Suprapubic skin (tissue), 4 donors: Measurements from ENCODE around the gene OR13C5.

ENCODE experiments used
- POLR2A ChIP-seq, 2 donors: fragments of 450-650 bp; IDR thresholded peaks; one replicate each; pipeline ENCODE4 v1.6.1; 2017; ENCODE audit warnings: antibody characterized with exemption in 2 of 2, mild to moderate bottlenecking in 2 of 2, moderate library complexity in 2 of 2
- POLR2AphosphoS5 ChIP-seq, 3 donors: sonication (generic); formaldehyde crosslinking; IDR thresholded peaks; one replicate each; pipeline ENCODE4 v1.6.1; 2017; ENCODE audit warnings: antibody characterized with exemption in 3 of 3
- TF ChIP-seq, protein P1 (sequence below), 2 donors: fragments of 200-600 bp in 1 of 2; fragments of 450-650 bp in 1 of 2; sonication (generic) in 1 of 2; IDR thresholded peaks; one replicate each; pipeline ENCODE4 v1.5.1; 2016 to 2019; ENCODE audit warnings: antibody characterized with exemption in 2 of 2, mild to moderate bottlenecking in 1 of 2, moderate library complexity in 1 of 2

DNA sequence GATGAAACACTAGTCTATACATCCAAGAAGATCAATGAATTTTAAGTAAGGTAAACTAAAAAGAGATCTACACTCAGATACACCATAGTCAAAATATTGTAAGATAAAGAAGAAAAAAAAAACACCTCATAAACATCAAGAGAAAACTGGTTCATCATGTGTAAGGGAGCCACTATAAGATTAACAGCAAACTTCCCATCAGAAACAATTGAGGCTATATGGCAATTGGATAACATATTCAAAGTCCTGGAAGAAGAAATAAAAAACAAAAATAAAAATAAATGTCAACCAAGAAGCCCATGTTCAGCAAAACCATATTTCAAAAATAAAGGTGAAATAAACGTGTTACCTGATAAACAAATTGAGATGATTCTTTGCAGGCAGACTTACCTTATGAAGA lies 26.6 kb downstream of the OR13C5 start:
- TF ChIP-seq, protein P1, sequence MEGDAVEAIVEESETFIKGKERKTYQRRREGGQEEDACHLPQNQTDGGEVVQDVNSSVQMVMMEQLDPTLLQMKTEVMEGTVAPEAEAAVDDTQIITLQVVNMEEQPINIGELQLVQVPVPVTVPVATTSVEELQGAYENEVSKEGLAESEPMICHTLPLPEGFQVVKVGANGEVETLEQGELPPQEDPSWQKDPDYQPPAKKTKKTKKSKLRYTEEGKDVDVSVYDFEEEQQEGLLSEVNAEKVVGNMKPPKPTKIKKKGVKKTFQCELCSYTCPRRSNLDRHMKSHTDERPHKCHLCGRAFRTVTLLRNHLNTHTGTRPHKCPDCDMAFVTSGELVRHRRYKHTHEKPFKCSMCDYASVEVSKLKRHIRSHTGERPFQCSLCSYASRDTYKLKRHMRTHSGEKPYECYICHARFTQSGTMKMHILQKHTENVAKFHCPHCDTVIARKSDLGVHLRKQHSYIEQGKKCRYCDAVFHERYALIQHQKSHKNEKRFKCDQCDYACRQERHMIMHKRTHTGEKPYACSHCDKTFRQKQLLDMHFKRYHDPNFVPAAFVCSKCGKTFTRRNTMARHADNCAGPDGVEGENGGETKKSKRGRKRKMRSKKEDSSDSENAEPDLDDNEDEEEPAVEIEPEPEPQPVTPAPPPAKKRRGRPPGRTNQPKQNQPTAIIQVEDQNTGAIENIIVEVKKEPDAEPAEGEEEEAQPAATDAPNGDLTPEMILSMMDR (IDR thresholded peaks at IDR 0.05): no peak
- TF ChIP-seq POLR2AphosphoS5 (IDR thresholded peaks at IDR 0.05) (no peak), POLR2A (IDR thresholded peaks at IDR 0.05) (no peak)
